Liver (tissue), 3 donors: ENCODE data around the gene CDK5RAP2.

ENCODE experiments used
- EGR1 ChIP-seq, 2 donors: IDR thresholded peaks; 2 replicates each; pipeline ENCODE4 v1.6.1; 2016 to 2018; ENCODE audit warnings: antibody characterized with exemption in 2 of 2, low read depth in 2 of 2
- GABPA ChIP-seq, 2 donors: IDR thresholded peaks in 1 of 2; conservative IDR thresholded peaks in 1 of 2; 2 replicates each; pipeline ENCODE4 v1.6.1; 2016; ENCODE audit warnings: antibody characterized with exemption in 2 of 2, mild to moderate bottlenecking in 1 of 2, moderate library complexity in 1 of 2
- HNF4A ChIP-seq, 2 donors: conservative IDR thresholded peaks; 2 replicates each; pipeline ENCODE4 v1.6.1; 2016; ENCODE audit warnings: antibody characterized with exemption in 2 of 2, mild to moderate bottlenecking in 2 of 2
- NR2F2 ChIP-seq: IDR thresholded peaks from 2 replicates; pipeline ENCODE4 v1.6.1; 2016; ENCODE audit warnings: antibody characterized with exemption
- RAD21 ChIP-seq, 2 donors: IDR thresholded peaks; 2 replicates each; pipeline ENCODE4 v1.6.1; 2016; ENCODE audit warnings: antibody characterized with exemption in 2 of 2, mild to moderate bottlenecking in 2 of 2
- RXRA ChIP-seq, 2 donors: IDR thresholded peaks; 2 replicates each; pipeline ENCODE4 v1.6.1; 2017 to 2018; ENCODE audit warnings: antibody characterized with exemption in 2 of 2, mild to moderate bottlenecking in 1 of 2
- SP1 ChIP-seq: IDR thresholded peaks from 2 replicates; pipeline ENCODE4 v1.6.1; 2018; ENCODE audit warnings: antibody characterized with exemption, mild to moderate bottlenecking
- TAF1 ChIP-seq: conservative IDR thresholded peaks from 2 replicates; pipeline ENCODE4 v1.6.1; 2016; ENCODE audit warnings: antibody characterized with exemption, mild to moderate bottlenecking
- YY1 ChIP-seq: IDR thresholded peaks from 2 replicates; pipeline ENCODE4 v1.6.1; 2016; ENCODE audit warnings: antibody characterized with exemption, mild to moderate bottlenecking
- TF ChIP-seq, protein P1 (sequence below): fragments of 150-350 bp; IDR thresholded peaks from 2 replicates; pipeline ENCODE4 v1.5.1; 2017; ENCODE audit warnings: improper control_type of control experiment, low read depth, low read length; ENCODE audit not compliant: missing input control
- TF ChIP-seq, protein P2 (sequence below): IDR thresholded peaks from 2 replicates; pipeline ENCODE4 v1.6.1; 2016; ENCODE audit warnings: antibody characterized with exemption
- TF ChIP-seq, protein P3 (sequence below): IDR thresholded peaks from 2 replicates; pipeline ENCODE4 v1.6.1; 2016; ENCODE audit warnings: antibody characterized with exemption
- TF ChIP-seq, protein P4 (sequence below): IDR thresholded peaks from 2 replicates; pipeline ENCODE4 v1.6.1; 2016; ENCODE audit warnings: antibody characterized with exemption, mild to moderate bottlenecking
- TF ChIP-seq, protein P5 (sequence below): IDR thresholded peaks from 2 replicates; pipeline ENCODE4 v1.6.1; 2016; ENCODE audit warnings: antibody characterized with exemption
- donor health status: healthy.
- donor health status: healthy.

DNA sequence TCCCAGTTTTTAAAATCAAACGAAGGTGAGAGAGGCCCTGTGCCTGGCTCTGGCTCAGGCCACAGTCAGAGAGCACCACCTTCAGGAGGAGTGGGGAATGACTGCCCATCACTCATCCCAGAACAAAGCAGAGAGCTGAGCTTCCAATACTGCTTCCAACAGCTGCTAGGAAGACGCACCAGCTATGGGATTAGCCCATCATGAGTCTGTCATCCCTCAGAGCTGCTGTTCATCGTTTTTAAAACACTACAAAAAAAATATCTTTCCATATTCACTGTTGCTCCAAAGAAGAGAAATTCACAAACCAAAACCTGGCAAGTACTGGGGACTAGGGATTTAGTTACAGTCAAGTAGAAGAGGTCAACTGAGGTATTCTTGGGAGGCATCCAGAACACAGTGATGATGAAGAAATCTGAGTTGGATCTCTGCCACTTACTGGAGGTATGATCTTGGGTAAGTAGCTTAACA is 102.4 kb downstream of the CDK5RAP2 start:
- TF ChIP-seq, protein P1, sequence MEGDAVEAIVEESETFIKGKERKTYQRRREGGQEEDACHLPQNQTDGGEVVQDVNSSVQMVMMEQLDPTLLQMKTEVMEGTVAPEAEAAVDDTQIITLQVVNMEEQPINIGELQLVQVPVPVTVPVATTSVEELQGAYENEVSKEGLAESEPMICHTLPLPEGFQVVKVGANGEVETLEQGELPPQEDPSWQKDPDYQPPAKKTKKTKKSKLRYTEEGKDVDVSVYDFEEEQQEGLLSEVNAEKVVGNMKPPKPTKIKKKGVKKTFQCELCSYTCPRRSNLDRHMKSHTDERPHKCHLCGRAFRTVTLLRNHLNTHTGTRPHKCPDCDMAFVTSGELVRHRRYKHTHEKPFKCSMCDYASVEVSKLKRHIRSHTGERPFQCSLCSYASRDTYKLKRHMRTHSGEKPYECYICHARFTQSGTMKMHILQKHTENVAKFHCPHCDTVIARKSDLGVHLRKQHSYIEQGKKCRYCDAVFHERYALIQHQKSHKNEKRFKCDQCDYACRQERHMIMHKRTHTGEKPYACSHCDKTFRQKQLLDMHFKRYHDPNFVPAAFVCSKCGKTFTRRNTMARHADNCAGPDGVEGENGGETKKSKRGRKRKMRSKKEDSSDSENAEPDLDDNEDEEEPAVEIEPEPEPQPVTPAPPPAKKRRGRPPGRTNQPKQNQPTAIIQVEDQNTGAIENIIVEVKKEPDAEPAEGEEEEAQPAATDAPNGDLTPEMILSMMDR = peak; percentile 95
- TF ChIP-seq, protein P2, sequence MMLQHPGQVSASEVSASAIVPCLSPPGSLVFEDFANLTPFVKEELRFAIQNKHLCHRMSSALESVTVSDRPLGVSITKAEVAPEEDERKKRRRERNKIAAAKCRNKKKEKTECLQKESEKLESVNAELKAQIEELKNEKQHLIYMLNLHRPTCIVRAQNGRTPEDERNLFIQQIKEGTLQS = no peak
- TF ChIP-seq HNF4A (conservative IDR thresholded peaks at IDR 0.05) (peak; percentile 37 to 40), YY1 (no peak), RAD21 (IDR thresholded peaks at IDR 0.05) (peak; percentile 94 to 98), NR2F2 (no peak), EGR1 (IDR thresholded peaks at IDR 0.05; ENCODE audit: low read depth in 2 of 2) (no peak), GABPA (IDR thresholded peaks at IDR 0.05 in 1 of 2, conservative IDR thresholded peaks at IDR 0.05 in 1 of 2) (no peak), TAF1 (no peak), SP1 (no peak), RXRA (IDR thresholded peaks at IDR 0.05) (peak; percentile 89 to 91)
- TF ChIP-seq, protein P3, sequence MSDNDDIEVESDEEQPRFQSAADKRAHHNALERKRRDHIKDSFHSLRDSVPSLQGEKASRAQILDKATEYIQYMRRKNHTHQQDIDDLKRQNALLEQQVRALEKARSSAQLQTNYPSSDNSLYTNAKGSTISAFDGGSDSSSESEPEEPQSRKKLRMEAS = no peak
- TF ChIP-seq, protein P4, sequence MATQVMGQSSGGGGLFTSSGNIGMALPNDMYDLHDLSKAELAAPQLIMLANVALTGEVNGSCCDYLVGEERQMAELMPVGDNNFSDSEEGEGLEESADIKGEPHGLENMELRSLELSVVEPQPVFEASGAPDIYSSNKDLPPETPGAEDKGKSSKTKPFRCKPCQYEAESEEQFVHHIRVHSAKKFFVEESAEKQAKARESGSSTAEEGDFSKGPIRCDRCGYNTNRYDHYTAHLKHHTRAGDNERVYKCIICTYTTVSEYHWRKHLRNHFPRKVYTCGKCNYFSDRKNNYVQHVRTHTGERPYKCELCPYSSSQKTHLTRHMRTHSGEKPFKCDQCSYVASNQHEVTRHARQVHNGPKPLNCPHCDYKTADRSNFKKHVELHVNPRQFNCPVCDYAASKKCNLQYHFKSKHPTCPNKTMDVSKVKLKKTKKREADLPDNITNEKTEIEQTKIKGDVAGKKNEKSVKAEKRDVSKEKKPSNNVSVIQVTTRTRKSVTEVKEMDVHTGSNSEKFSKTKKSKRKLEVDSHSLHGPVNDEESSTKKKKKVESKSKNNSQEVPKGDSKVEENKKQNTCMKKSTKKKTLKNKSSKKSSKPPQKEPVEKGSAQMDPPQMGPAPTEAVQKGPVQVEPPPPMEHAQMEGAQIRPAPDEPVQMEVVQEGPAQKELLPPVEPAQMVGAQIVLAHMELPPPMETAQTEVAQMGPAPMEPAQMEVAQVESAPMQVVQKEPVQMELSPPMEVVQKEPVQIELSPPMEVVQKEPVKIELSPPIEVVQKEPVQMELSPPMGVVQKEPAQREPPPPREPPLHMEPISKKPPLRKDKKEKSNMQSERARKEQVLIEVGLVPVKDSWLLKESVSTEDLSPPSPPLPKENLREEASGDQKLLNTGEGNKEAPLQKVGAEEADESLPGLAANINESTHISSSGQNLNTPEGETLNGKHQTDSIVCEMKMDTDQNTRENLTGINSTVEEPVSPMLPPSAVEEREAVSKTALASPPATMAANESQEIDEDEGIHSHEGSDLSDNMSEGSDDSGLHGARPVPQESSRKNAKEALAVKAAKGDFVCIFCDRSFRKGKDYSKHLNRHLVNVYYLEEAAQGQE = no peak
- TF ChIP-seq, protein P5, sequence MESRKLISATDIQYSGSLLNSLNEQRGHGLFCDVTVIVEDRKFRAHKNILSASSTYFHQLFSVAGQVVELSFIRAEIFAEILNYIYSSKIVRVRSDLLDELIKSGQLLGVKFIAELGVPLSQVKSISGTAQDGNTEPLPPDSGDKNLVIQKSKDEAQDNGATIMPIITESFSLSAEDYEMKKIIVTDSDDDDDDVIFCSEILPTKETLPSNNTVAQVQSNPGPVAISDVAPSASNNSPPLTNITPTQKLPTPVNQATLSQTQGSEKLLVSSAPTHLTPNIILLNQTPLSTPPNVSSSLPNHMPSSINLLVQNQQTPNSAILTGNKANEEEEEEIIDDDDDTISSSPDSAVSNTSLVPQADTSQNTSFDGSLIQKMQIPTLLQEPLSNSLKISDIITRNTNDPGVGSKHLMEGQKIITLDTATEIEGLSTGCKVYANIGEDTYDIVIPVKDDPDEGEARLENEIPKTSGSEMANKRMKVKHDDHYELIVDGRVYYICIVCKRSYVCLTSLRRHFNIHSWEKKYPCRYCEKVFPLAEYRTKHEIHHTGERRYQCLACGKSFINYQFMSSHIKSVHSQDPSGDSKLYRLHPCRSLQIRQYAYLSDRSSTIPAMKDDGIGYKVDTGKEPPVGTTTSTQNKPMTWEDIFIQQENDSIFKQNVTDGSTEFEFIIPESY = no peak
